Activated naive CD4-positive, alpha-beta T cell treated with anti-CD3 and anti-CD28 coated beads, Interleukin-2, amount 50 U/mL, for 72 hours (primary cell): Measurements from ENCODE around the gene FMNL1. TPM values are rescaled to one million over a fixed set of nuclear protein-coding genes. Genes with fewer than 3 reads are reported as not detected.

ENCODE experiments used
- ATAC-seq, 2 donors: fragments of 150-1000 bp; cut with Tn5 transposase; 2 replicates each; pipeline ENCODE4 v1.10.0; 2021; ENCODE audit warnings: mild to moderate bottlenecking in 2 of 2, moderate library complexity in 2 of 2
- DNase-seq, 2 donors: peaks; one replicate each; pipeline ENCODE4 v3.0.0; 2021 to 2022; ENCODE audit warnings: low spot score in 2 of 2
- H3K27ac Mint-ChIP-seq, 2 donors: one replicate each; pipeline ENCODE4 v1.8.0; 2022; ENCODE audit warnings: mild to moderate bottlenecking in 2 of 2, mixed read lengths in 2 of 2
- H3K36me3 Mint-ChIP-seq, 2 donors: one replicate each; pipeline ENCODE4 v1.8.0; 2022; ENCODE audit warnings: mixed read lengths in 2 of 2
- H3K9me3 Mint-ChIP-seq, 2 donors: one replicate each; pipeline ENCODE4 v1.8.0; 2022; ENCODE audit warnings: mixed read lengths in 2 of 2
- total RNA-seq, 2 donors: library from RNA; stranded (reverse); gene quantifications; one replicate each; pipeline ENCODE4 v1.2.3, GENCODE V29; 2022

Gene FMNL1
- total RNA-seq, 2 donors from 2014 or later: 221 to 735 TPM

GRCh38 chr17:45218895-45219661 is 2.6 kb upstream of the FMNL1 start:
- peak in 1 of 2 donors; percentile 19 for ATAC-seq
- peaks cover 52% of the 10 kb centered on the region in 2 donors for H3K36me3 Mint-ChIP-seq
- peak; percentile 79 to 94 for DNase-seq
- peak overlapping the region; percentile 50 to 79 for H3K27ac Mint-ChIP-seq
- no peaks in the 10 kb centered on the region for H3K9me3 Mint-ChIP-seq

- peak overlapping the region; percentile 38 to 79 for H3K27ac Mint-ChIP-seq
- no peak for ATAC-seq
- H3K36me3 Mint-ChIP-seq: peaks cover 57 to 58% of the 10 kb centered on the region in 2 donors
- no peaks in the 10 kb centered on the region for H3K9me3 Mint-ChIP-seq
- DNase-seq: peak in 1 of 2 donors; percentile 61
These were observed 1.6 kb upstream of the FMNL1 start for GRCh38 chr17:45220079-45220478.

- Mint-ChIP-seq H3K9me3 (no peaks in the 10 kb centered on the region), H3K36me3 (peaks cover 54 to 66% of the 10 kb centered on the region in 2 donors), H3K27ac (peak overlapping the region in 1 of 2 donors; percentile 100)
- ATAC-seq: no peak
- peak in 1 of 2 donors; percentile 57 for DNase-seq
These were observed 266 bp downstream of the FMNL1 start for GRCh38 chr17:45222014-45222288.

GRCh38 chr17:45222289-45222995 is 757 bp downstream of the FMNL1 start:
- ATAC-seq (peak in 1 of 2 donors; percentile 14), DNase-seq (peak; percentile 62)
- H3K36me3 Mint-ChIP-seq: peaks cover 52 to 67% of the 10 kb centered on the region in 2 donors
- no peaks in the 10 kb centered on the region for H3K9me3 Mint-ChIP-seq
- peak overlapping the region; percentile 95 to 100 for H3K27ac Mint-ChIP-seq

GRCh38 chr17:45222996-45223538 is 1.4 kb downstream of the FMNL1 start:
- peaks cover 48 to 68% of the 10 kb centered on the region in 2 donors for H3K36me3 Mint-ChIP-seq
- ATAC-seq (no peak), DNase-seq (peak in 1 of 2 donors; percentile 66)
- H3K9me3 Mint-ChIP-seq: no peaks in the 10 kb centered on the region
- peak overlapping the region; percentile 95 to 100 for H3K27ac Mint-ChIP-seq

GRCh38 chr17:45223539-45224528 is 2.1 kb downstream of the FMNL1 start:
- Mint-ChIP-seq H3K27ac (peak overlapping the region; percentile 95 to 100), H3K9me3 (no peaks in the 10 kb centered on the region), H3K36me3 (peaks cover 45 to 67% of the 10 kb centered on the region in 2 donors)
- peak; percentile 63 to 87 for DNase-seq
- peak; percentile 51 for ATAC-seq

- Mint-ChIP-seq H3K9me3 (no peaks in the 10 kb centered on the region), H3K36me3 (peaks cover 36 to 59% of the 10 kb centered on the region in 2 donors), H3K27ac (peak overlapping the region; percentile 99 to 100)
- DNase-seq: peak; percentile 35 to 75
- no peak for ATAC-seq
These were observed 3.0 kb downstream of the FMNL1 start for GRCh38 chr17:45224671-45225050.

GRCh38 chr17:45225051-45225700 is 3.5 kb downstream of the FMNL1 start:
- peak overlapping the region; percentile 99 to 100 for H3K27ac Mint-ChIP-seq
- peak in 1 of 2 donors; percentile 16 for ATAC-seq
- H3K9me3 Mint-ChIP-seq: no peaks in the 10 kb centered on the region
- H3K36me3 Mint-ChIP-seq: peaks cover 31 to 54% of the 10 kb centered on the region in 2 donors
- peak; percentile 29 to 87 for DNase-seq

GRCh38 chr17:45225964-45226530 is 4.4 kb downstream of the FMNL1 start:
- Mint-ChIP-seq H3K36me3 (peaks cover 25 to 50% of the 10 kb centered on the region in 2 donors), H3K27ac (peak overlapping the region; percentile 99 to 100), H3K9me3 (no peaks in the 10 kb centered on the region)
- ATAC-seq (peak; percentile 47 to 74), DNase-seq (peak; percentile 88 to 96)

- Mint-ChIP-seq H3K36me3 (peaks cover 26 to 50% of the 10 kb centered on the region in 2 donors), H3K27ac (peak overlapping the region; percentile 99 to 100), H3K9me3 (no peaks in the 10 kb centered on the region)
- ATAC-seq: no peak
- no peak for DNase-seq
These were observed 4.9 kb downstream of the FMNL1 start for GRCh38 chr17:45226576-45226975.

GRCh38 chr17:45227101-45227925 is 5.6 kb downstream of the FMNL1 start:
- ATAC-seq (no peak), DNase-seq (peak; percentile 27 to 74)
- Mint-ChIP-seq H3K36me3 (peaks cover 32 to 56% of the 10 kb centered on the region in 2 donors), H3K9me3 (no peaks in the 10 kb centered on the region), H3K27ac (peak overlapping the region; percentile 99 to 100)

- DNase-seq (peak; percentile 33 to 68), ATAC-seq (no peak)
- Mint-ChIP-seq H3K36me3 (peaks cover 27 to 55% of the 10 kb centered on the region in 2 donors), H3K9me3 (no peaks in the 10 kb centered on the region), H3K27ac (peak overlapping the region; percentile 99 to 100)
These were observed 6.5 kb downstream of the FMNL1 start for GRCh38 chr17:45227926-45228762.

- DNase-seq: peak; percentile 80 to 96
- peak; percentile 54 to 61 for ATAC-seq
- peak overlapping the region; percentile 99 to 100 for H3K27ac Mint-ChIP-seq
- H3K9me3 Mint-ChIP-seq: no peaks in the 10 kb centered on the region
- H3K36me3 Mint-ChIP-seq: peaks cover 28 to 54% of the 10 kb centered on the region in 2 donors
These were observed 7.3 kb downstream of the FMNL1 start for GRCh38 chr17:45228763-45229539.
